C4-2B (cell line): ENCODE measurements around the gene VPS13D.

Experiments
- ZFX ChIP-seq: fragments of 450-650 bp; IDR thresholded peaks from 2 replicates; pipeline ENCODE4 v1.6.1; 2017
- TF ChIP-seq, protein P1 (sequence below): fragments of 450-650 bp; conservative IDR thresholded peaks from 2 replicates; pipeline ENCODE4 v1.5.1; 2017; ENCODE audit warnings: mild to moderate bottlenecking

DNA sequence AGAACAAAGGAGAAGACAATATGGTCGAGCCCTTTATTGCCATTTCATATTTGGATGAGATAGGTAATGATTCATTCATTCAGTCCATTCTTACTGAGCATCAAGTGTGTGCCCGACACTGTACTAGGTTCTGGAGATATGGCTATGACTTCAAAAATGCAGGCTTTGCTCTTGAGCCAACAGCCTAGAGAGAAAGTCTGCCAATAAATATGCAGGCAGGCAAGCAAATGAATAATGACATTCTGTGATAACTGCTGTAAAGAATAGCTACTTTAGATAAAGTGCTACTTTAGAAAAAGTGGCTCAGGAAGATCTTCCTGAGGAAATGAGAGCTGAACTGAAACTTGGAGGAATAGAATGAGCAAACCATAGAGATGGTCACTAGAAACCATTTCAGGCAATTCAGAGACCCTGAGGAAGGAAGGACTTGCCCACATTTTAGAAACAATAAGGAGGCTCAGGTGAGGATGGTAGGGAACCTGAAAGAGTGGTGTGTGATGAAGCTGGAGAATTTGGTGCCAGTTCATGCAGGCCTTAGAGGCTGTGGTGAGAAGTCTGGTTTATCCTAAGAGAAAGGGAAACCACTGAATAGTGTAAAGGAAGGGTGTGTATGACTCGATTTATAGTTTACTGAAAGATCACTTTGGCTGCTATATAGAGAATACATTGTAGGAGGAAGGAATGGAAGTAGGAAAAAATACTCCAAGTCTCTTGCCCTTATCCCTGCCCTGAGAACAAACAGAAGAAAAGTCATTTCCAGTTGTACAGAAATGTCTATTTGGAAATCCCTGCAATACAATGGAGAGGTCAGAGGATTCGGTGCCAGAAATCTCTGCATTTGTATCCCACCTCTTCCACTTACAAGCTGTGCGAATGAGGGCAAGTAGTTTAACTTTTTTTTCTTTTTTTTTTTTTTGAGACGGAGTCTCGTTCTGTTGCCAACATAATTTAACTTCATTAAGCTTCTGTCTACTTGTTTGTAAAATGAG, 167.9 kb downstream of the VPS13D start:
- TF ChIP-seq, protein P1, sequence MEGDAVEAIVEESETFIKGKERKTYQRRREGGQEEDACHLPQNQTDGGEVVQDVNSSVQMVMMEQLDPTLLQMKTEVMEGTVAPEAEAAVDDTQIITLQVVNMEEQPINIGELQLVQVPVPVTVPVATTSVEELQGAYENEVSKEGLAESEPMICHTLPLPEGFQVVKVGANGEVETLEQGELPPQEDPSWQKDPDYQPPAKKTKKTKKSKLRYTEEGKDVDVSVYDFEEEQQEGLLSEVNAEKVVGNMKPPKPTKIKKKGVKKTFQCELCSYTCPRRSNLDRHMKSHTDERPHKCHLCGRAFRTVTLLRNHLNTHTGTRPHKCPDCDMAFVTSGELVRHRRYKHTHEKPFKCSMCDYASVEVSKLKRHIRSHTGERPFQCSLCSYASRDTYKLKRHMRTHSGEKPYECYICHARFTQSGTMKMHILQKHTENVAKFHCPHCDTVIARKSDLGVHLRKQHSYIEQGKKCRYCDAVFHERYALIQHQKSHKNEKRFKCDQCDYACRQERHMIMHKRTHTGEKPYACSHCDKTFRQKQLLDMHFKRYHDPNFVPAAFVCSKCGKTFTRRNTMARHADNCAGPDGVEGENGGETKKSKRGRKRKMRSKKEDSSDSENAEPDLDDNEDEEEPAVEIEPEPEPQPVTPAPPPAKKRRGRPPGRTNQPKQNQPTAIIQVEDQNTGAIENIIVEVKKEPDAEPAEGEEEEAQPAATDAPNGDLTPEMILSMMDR: no peak
- TF ChIP-seq ZFX: no peak
